ENCODE data around the gene PLA2G10.

GRCh38 chr16:14667347-14668266 is 26.5 kb downstream of the PLA2G10 start:
- TF ChIP-seq CTCF (IDR thresholded peaks at IDR 0.05) (no peak), POLR2A (IDR thresholded peaks at IDR 0.05) (no peak)

All from testis (tissue), 2 donors.